BLaER1 (cell line): ENCODE measurements around the gene TIMM23B.
"Not testable (repeated sequence)": the region's sequence is repeated elsewhere in the genome, so short reads cannot be mapped to it uniquely, and the experiment has no call there.

ENCODE experiments used
- H3K27ac ChIP-seq: shearing (Covaris generic); formaldehyde crosslinking; 2 replicates; pipeline ENCODE4 v1.8.1; 2022
- H3K27me3 ChIP-seq: shearing (Covaris generic); formaldehyde crosslinking; 2 replicates; pipeline ENCODE4 v1.8.1; 2022
- H3K36me3 ChIP-seq: shearing (Covaris generic); formaldehyde crosslinking; 2 replicates; pipeline ENCODE4 v1.8.1; 2022
- H3K4me1 ChIP-seq: shearing (Covaris generic); formaldehyde crosslinking; 2 replicates; pipeline ENCODE4 v1.8.1; 2022
- H3K4me2 ChIP-seq: shearing (Covaris generic); formaldehyde crosslinking; 2 replicates; pipeline ENCODE4 v1.8.1; 2022
- H3K4me3 ChIP-seq: shearing (Covaris generic); formaldehyde crosslinking; 2 replicates; pipeline ENCODE4 v1.8.1; 2022
- H3K9ac ChIP-seq: shearing (Covaris generic); formaldehyde crosslinking; 2 replicates; pipeline ENCODE4 v1.8.1; 2022
- H3K9me3 ChIP-seq: shearing (Covaris generic); formaldehyde crosslinking; 2 replicates; pipeline ENCODE4 v1.8.1; 2022
- H4K20me1 ChIP-seq: shearing (Covaris generic); formaldehyde crosslinking; 2 replicates; pipeline ENCODE4 v1.8.1; 2022

TIMM23B gene

GRCh38 chr10:49948142-49948541 is 6.3 kb downstream of the TIMM23B start:
- H3K4me3 ChIP-seq, H3K27me3 ChIP-seq, H3K9me3 ChIP-seq, H3K4me2 ChIP-seq, H3K4me1 ChIP-seq, H3K27ac ChIP-seq, H3K9ac ChIP-seq: not testable (repeated sequence)
- H3K36me3 ChIP-seq, result peaks cover 30% of the 10 kb centered on the region
- H4K20me1 ChIP-seq, result peaks cover 11% of the 10 kb centered on the region; the same call in 1 of the 2 replicates

DNA sequence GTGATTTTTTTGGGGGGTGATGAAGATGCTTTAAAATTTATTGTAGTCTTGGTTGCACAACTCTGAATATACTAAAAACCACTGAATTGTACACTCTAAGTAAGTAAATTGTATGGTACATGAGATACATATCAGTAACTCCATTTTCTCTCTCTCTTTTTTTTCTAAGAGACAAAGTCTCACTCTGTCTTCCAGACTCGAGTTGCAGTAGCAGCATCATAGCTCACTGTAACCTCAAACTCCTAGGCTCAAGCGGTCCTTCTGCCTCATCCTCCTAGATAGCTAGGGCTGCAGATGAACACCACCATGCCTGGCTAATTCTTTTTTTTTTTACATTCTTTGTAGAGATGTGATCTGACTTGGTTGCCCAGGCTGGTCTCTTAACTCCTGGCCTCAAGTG is 6.9 kb downstream of the TIMM23B start:
- H3K36me3 ChIP-seq, result peaks cover 33% of the 10 kb centered on the region
- not testable (repeated sequence) for H3K27ac ChIP-seq, H3K27me3 ChIP-seq, H3K9me3 ChIP-seq, H3K4me2 ChIP-seq, H4K20me1 ChIP-seq, H3K4me3 ChIP-seq, H3K9ac ChIP-seq, H3K4me1 ChIP-seq

- H3K4me3 ChIP-seq, H3K27ac ChIP-seq, H3K4me2 ChIP-seq, H3K9ac ChIP-seq, H3K9me3 ChIP-seq, H3K27me3 ChIP-seq, H3K4me1 ChIP-seq: not testable (repeated sequence)
- H3K36me3 ChIP-seq, result peaks cover 34% of the 10 kb centered on the region
- H4K20me1 ChIP-seq, result peaks cover 14% of the 10 kb centered on the region; the same call in 1 of the 2 replicates
Measured at GRCh38 chr10:49952006-49952405, 10.2 kb downstream of the TIMM23B start.

- not testable (repeated sequence) for H3K4me1 ChIP-seq, H3K9me3 ChIP-seq, H3K9ac ChIP-seq, H3K27me3 ChIP-seq, H3K4me2 ChIP-seq, H3K4me3 ChIP-seq, H3K27ac ChIP-seq
- Histone ChIP-seq H3K36me3 (peaks cover 38% of the 10 kb centered on the region), H4K20me1 (peaks cover 14% of the 10 kb centered on the region; the same call in 1 of the 2 replicates)
Measured at GRCh38 chr10:49953122-49953521, 11.3 kb downstream of the TIMM23B start.

- not testable (repeated sequence) for H3K4me1 ChIP-seq, H3K4me2 ChIP-seq, H3K27me3 ChIP-seq, H3K27ac ChIP-seq, H3K4me3 ChIP-seq, H4K20me1 ChIP-seq, H3K9ac ChIP-seq, H3K9me3 ChIP-seq
- peaks cover 11% of the 10 kb centered on the region for H3K36me3 ChIP-seq
Measured at GRCh38 chr10:49970331-49970857, 28.5 kb downstream of the TIMM23B start.

GRCh38 chr10:49971466-49971865 is 29.6 kb downstream of the TIMM23B start:
- not testable (repeated sequence) for H3K27me3 ChIP-seq, H3K4me3 ChIP-seq, H3K9me3 ChIP-seq, H3K4me1 ChIP-seq, H3K4me2 ChIP-seq, H4K20me1 ChIP-seq, H3K9ac ChIP-seq, H3K27ac ChIP-seq
- H3K36me3 ChIP-seq, result peaks cover 11% of the 10 kb centered on the region

DNA sequence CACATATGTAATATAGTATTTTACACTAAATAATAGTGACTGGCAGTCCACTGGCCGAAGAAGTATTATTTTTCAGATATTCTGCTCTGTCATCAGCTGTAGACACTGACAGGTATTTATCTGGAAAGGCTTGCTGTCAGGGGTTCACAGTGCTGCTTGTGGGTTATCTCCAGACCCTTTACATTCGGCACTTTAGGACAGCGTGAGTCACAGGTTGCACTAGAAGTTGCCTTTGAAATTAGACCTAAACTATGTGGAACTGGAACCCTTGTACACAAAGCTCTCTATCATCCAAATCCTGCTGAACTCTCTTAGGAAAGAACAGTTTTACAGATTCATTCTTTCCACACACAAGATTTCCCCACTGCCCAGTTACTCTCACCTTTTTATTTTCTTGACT is 30.2 kb downstream of the TIMM23B start:
- not testable (repeated sequence) for H3K4me1 ChIP-seq, H3K9ac ChIP-seq

DNA sequence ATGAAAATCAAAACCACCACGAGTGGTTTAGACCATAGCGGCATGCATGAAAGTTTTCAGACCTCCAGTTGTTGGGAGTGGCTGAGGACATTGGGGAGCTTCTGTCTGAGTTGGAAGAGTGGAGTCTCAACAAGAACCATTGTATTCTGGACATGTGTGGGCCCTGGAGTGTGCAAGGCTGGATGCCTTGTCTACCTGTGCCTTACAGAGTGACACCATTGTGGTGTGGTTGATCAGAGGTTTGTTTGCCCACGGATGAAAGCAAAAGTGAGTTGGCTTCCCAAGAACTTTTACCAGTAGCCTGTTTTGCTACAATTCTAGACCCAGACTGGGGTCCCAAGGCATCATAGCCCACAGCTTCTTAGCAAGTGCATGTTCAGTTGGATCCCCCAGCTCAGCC is 35.9 kb downstream of the TIMM23B start:
- H3K4me3 ChIP-seq, H3K4me1 ChIP-seq, H3K9me3 ChIP-seq, H3K27me3 ChIP-seq, H3K9ac ChIP-seq, H4K20me1 ChIP-seq, H3K27ac ChIP-seq, H3K4me2 ChIP-seq, H3K36me3 ChIP-seq: not testable (repeated sequence)

More for the DNA sequence above, 30.2 kb downstream of the TIMM23B start:
- H3K4me3 ChIP-seq, H3K27ac ChIP-seq, H3K27me3 ChIP-seq, H3K9me3 ChIP-seq, H4K20me1 ChIP-seq, H3K4me2 ChIP-seq: not testable (repeated sequence)
- H3K36me3 ChIP-seq, result peaks cover 11% of the 10 kb centered on the region

DNA sequence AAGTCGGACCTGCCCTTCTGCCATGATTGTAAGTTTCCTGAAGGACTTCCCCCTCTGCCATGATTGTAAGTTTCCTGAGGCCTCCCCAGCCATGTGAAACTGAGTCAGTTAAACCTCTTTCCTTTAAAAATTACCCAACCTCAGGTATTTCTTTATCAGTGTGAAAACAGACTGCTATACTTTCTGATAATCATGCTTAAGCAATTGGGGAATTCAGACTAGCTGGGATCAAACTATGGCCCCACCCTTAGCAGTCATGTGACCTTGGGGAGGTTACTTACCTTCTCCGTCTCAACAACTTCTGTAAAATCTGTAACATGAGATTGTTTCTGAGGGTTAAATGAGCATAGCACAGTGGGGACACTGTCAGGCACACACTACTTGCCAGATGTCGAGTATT is 45.4 kb downstream of the TIMM23B start:
- H3K36me3 ChIP-seq, H3K4me2 ChIP-seq, H3K9me3 ChIP-seq, H3K27ac ChIP-seq, H4K20me1 ChIP-seq, H3K27me3 ChIP-seq, H3K4me3 ChIP-seq, H3K4me1 ChIP-seq, H3K9ac ChIP-seq: not testable (repeated sequence)

- not testable (repeated sequence) for H3K4me2 ChIP-seq, H3K36me3 ChIP-seq, H3K4me3 ChIP-seq, H4K20me1 ChIP-seq, H3K9ac ChIP-seq, H3K27me3 ChIP-seq, H3K4me1 ChIP-seq, H3K27ac ChIP-seq, H3K9me3 ChIP-seq
Measured at GRCh38 chr10:49988376-49988775, 46.5 kb downstream of the TIMM23B start, which contains the start of gene AGAP6. Gene AGAP6 (plus strand): TSS chr10:49988406. CDS start chr10:49988716, 310 bp downstream.

- not testable (repeated sequence) for H3K27me3 ChIP-seq, H3K27ac ChIP-seq, H3K4me1 ChIP-seq, H3K36me3 ChIP-seq, H3K9ac ChIP-seq, H4K20me1 ChIP-seq, H3K4me3 ChIP-seq, H3K4me2 ChIP-seq, H3K9me3 ChIP-seq
Measured at GRCh38 chr10:49995321-49995720, 53.5 kb downstream of the TIMM23B start.

DNA sequence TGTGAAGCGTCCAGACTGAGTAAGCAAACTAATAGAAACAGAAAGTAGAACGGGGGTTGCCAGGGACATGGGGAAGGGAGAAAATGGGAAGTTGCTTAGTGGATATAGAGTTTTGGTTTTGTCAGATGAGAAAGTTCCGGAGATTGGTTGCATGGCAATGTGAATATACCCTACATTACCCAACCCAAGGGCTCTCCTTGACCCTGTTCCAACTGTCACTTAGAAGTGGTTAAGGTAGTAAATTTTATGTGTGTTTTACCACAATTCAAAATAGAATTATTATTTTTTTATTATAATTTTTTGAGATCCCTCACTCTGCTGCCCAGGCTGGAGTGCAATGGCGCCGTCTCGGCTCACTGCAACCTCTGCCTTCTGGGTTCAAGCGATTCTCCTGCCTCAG is 72.2 kb downstream of the TIMM23B start:
- H3K9me3 ChIP-seq, H3K9ac ChIP-seq, H3K36me3 ChIP-seq, H4K20me1 ChIP-seq, H3K4me3 ChIP-seq, H3K4me2 ChIP-seq, H3K4me1 ChIP-seq, H3K27me3 ChIP-seq, H3K27ac ChIP-seq: not testable (repeated sequence)

DNA sequence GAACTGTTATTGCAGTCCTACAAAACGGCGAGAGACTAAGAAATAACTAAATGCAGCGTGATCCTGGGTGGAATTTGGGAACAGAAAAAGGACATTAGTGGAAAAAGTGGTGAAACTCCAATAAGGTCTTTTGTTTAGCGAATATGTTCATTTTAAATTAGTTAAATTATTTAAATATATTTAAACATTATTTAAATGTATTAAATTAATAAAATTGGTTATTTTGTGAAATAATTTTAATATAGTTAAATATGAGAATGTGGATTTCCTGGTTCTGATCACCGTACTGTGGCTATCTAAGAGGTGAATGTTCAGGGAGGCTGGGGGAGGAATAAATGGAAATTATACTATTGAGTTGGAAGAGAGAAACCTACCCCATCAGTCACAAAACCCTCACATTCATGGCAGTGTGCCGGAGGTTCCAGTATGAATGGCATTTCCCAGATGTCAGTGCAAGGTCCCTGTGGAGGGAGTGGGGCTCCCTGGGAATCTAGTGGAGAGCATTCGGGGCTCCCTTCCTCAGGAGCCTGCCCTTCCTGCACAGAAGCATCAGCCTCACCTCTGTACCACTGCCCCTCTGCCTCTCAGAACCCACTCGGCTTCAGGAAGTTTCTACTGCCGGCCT is 73.9 kb downstream of the TIMM23B start:
- H3K27ac ChIP-seq, result not testable (repeated sequence)

DNA sequence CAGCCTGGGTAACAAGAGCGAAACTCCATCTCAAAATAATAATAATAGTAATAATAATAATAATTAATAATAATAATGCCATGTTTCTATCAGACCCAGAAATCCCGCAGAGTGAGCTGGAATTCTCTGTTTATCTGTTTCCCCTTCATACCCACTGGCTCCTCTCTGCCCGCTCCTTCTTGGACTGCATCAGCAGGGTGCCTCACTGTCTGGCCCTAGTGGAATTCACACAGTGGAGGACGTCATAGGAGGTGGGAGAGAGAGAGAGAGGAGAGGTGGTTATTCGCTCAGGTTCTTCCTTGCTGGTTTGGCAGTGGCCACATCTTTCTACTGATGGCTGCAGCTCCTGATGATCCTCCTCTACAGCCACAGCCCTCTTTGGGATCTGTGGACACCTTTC is 75.1 kb downstream of the TIMM23B start:
- not testable (repeated sequence) for H4K20me1 ChIP-seq

More for the DNA sequence above, 73.9 kb downstream of the TIMM23B start:
- H3K9me3 ChIP-seq, H3K27me3 ChIP-seq, H3K9ac ChIP-seq, H3K4me2 ChIP-seq, H4K20me1 ChIP-seq, H3K4me1 ChIP-seq, H3K36me3 ChIP-seq, H3K4me3 ChIP-seq: not testable (repeated sequence)

DNA sequence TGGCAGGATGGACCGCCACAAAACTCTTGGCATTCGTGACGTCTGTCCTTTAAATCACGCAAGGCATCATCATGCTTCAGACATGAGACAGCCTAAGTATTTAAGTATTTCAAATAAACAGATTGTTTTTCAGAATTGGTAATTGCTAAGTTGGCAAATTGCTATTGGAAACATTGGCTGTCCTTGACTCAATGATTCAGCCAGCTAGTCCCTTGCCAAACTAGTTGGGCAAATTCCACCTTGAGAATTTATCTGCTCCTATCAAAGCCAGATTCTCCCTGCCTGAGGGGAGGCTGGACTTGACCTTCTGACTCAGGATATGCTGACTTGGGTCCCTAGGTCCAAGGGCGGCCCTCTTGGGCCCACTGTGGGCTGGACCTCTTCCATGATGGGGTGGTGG is 75.8 kb downstream of the TIMM23B start:
- H3K4me3 ChIP-seq, H3K9me3 ChIP-seq, H3K27me3 ChIP-seq, H3K4me1 ChIP-seq, H3K36me3 ChIP-seq, H3K27ac ChIP-seq, H3K9ac ChIP-seq, H4K20me1 ChIP-seq, H3K4me2 ChIP-seq: not testable (repeated sequence)

More for the DNA sequence above, 75.1 kb downstream of the TIMM23B start:
- not testable (repeated sequence) for H3K9ac ChIP-seq, H3K27ac ChIP-seq, H3K4me3 ChIP-seq, H3K4me1 ChIP-seq, H3K36me3 ChIP-seq, H3K4me2 ChIP-seq, H3K9me3 ChIP-seq, H3K27me3 ChIP-seq
